Pulmonary artery endothelial cell (primary cell): Measurements from ENCODE around the gene FGGY. TPM values are rescaled to one million over a fixed set of nuclear protein-coding genes. Genes with fewer than 3 reads are reported as not detected.
"Not testable (repeated sequence)": the region's sequence is repeated elsewhere in the genome, so short reads cannot be mapped to it uniquely, and the experiment has no call there.

ENCODE experiments used
- DNase-seq: peaks from one replicate; pipeline ENCODE4 v3.0.0-alpha.2; 2011; ENCODE audit warnings: low read depth, low spot score
- total RNA-seq: library from RNA; depleted of rRNA; stranded (reverse); fragments of >200 nt; gene quantifications from 2 replicates; pipeline ENCODE4 v1.2.3, GENCODE V29; 2014

Gene FGGY
- total RNA-seq, 1 donor from 2014 or later, result 9.3 TPM

GRCh38 chr1:59346429-59346828, 49.5 kb downstream of the FGGY start:
- DNase-seq, result no peak

- no peak for DNase-seq
Observed at GRCh38 chr1:59349101-59349500, 52.2 kb downstream of the FGGY start.

- no peak for DNase-seq
Observed at GRCh38 chr1:59350521-59350920, 53.6 kb downstream of the FGGY start.

GRCh38 chr1:59352065-59352464, 55.2 kb downstream of the FGGY start:
- no peak for DNase-seq

- DNase-seq, result no peak
Observed at GRCh38 chr1:59353453-59353852, 56.6 kb downstream of the FGGY start.

- not testable (repeated sequence) for DNase-seq
Observed at GRCh38 chr1:59354239-59354638, 57.3 kb downstream of the FGGY start.

- no peak for DNase-seq
Observed at GRCh38 chr1:59354709-59355337, 57.9 kb downstream of the FGGY start.

- no peak for DNase-seq
Observed at GRCh38 chr1:59355361-59355760, 58.5 kb downstream of the FGGY start.

GRCh38 chr1:59356627-59357026, 59.7 kb downstream of the FGGY start:
- DNase-seq, result no peak

DNA sequence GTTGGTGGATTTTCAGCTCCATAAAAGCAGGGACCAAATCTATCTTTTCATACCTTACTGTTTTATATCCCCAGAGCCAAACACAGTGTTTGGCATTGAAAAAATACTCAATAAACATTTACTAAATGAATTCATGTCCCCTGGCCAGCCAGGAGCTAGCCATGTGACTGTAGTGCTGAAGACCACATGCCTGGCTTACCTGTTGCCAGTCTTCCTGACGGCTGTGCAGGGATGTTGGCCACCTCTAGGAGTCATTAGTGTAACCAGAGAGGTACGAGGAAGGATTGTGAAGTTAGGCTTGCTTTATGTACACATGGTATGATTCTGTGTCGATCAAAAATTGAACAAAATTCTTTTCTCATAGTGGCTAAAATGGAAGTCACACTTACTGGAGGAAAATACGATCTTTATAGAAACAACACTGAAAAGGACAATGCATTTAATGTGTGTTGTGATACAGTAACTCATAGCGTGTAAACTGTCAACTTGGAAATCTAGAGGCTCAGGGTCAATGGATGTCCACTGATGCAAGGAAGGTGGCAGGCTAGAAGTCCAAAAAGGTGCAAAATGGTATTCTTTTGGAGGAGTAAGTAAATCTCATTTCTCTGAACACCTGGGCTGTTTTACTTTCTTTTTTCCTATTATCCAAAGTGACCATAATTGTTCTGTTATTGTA, 60.9 kb downstream of the FGGY start:
- DNase-seq, result no peak

GRCh38 chr1:59359325-59359724, 62.4 kb downstream of the FGGY start:
- DNase-seq, result no peak

- no peak for DNase-seq
Observed at GRCh38 chr1:59360170-59360569, 63.3 kb downstream of the FGGY start.

GRCh38 chr1:59360729-59361128, 63.8 kb downstream of the FGGY start:
- DNase-seq, result no peak

DNA sequence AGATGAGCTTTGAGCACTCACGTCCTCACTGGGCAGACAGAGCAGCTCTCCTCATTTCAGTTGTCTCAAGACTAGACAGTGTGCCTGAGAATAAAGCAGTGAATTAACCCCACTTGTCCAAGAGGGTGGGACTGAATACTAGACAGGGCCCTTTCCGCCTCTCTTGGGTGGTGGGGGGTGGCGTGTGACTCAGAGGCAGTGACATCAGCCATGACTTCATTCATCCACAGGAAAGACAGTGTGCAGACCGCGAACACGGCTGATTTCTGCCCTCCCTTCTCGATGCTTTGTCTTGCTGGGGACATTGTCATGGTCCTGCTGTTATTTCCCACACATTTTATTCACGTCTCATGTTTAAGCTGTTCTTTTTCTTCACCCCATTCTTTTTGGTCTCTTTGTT, 64.9 kb downstream of the FGGY start:
- no peak for DNase-seq

DNA sequence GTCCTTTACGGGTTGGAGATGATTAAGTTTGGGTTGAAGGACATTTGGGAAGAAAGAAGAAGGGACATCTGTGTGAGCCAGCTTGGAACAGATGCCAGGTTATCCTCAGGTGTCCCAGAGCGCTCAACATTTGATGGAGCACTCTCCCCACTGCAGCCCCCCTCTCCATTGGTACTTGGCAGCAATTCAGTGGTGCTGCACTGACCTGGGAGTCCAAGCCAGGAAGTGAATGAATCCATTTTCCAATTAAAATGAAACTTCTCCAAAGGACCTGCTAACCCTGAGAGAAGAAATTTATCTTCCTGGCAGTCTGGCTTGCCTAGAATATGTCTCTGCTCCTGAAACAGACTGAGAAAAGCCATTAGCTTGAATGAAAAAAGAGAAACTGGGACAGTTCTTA, 67.1 kb downstream of the FGGY start:
- no peak for DNase-seq

DNA sequence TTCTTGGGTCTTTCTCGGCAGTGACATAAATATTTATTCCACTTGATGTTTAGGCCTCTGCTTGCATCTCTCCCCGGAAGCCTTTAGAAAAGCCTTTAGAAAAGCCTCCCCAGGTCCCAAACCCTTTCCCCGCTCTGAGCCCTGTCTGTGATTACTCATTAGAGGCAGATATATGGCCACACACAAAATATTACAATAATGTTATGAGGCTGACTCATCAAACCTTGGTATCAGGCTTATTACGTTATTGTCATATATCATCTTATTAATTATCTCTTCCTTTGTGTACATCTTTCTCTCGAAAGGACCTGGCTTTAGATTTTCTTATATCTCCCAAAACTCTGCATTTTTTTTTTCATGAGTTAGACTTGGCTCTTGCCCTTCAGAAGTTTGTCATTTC, 69.5 kb downstream of the FGGY start:
- no peak for DNase-seq

- DNase-seq, result no peak
Observed at GRCh38 chr1:59367301-59368007, 70.6 kb downstream of the FGGY start.

DNA sequence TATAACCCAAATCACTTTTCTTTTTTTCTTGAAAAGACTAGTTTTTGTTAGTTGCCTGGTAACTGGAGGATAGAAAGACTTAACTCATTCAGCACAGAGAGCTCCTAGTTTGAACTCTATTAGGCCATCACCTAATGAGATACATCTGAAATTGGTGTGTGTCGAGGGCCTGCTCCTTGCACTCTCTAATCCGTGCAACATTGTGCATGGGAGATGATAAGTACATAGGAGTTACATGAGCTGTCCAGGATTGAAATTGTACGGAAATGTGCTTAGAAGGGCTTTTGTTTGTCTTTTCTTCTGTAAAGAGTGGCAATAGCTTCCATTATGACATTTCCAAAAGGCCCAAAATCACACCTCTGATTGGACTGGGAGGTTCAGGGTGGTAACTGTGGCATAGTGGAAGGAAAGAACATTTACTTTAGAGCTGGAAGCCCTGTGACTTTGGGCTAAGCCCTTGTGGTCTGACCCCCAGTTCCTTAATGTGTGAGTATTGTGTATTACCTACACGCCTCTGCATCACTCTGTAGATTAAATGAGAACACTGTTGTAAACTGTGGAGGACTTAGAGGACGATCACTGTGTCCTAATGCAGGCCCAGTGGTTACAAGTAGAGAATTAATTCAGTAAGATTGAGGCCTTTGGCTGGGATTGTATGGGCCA, 71.2 kb downstream of the FGGY start:
- no peak for DNase-seq

DNA sequence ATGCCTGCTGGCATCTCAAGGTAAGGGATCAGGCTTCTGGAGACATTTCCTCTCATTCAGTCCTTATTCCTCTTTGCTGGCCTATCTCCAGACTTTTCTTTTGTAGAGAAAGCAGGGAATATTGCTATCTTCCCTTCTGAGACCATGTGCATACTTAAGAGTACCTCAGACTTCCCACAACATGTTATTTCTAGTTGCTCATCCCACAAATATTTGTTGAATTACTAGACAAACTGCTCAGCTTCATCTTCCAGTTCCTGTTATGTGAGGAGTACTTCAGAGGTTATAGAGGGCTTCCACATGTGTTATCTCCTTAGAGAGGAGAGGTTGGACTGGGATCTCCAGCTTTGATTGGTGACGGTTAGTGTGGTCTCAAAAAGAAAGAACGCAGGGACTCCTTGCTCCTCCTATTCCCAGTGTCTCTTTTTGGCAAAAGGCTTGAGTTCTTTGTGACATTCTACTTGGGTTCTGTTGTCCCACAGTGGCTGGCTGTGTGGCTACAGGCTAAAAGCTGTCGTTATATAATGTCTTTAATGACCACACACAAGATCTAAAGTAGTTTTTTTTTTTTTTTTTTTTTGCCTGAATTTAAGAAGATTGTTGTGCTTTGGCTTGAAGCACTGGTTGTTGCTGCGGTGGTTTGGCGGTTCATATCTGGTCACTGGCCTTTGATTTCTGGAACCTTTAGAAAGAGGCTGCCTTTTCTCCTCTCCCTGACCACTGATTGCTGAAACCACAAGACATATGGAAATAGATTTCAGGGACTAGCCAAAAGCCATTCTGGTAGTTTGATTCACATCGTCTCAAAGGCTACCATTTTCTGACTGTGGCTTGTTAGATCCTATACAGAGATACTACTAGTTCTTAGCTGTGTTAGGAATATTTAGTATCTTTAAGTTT, 78.7 kb downstream of the FGGY start:
- DNase-seq, result no peak

- no peak for DNase-seq
Observed at GRCh38 chr1:59377350-59377904, 80.5 kb downstream of the FGGY start.
